ENCODE data around the gene TNFAIP8.
"Not testable (repeated sequence)": the region's sequence is repeated elsewhere in the genome, so short reads cannot be mapped to it uniquely, and the experiment has no call there.

The TNFAIP8 gene

GRCh38 chr5:119427060-119427459, 71.2 kb downstream of the TNFAIP8 start:
- no peak for DNase-seq (ENCODE audit: low spot score)

- DNase-seq (ENCODE audit: low spot score) = not testable (repeated sequence)
Measured at GRCh38 chr5:119427596-119427995, 71.8 kb downstream of the TNFAIP8 start.

- DNase-seq (ENCODE audit: low spot score) = not testable (repeated sequence)
Measured at GRCh38 chr5:119428166-119428565, 72.3 kb downstream of the TNFAIP8 start.

GRCh38 chr5:119428574-119428973, 72.8 kb downstream of the TNFAIP8 start:
- not testable (repeated sequence) for DNase-seq (ENCODE audit: low spot score)

- DNase-seq (ENCODE audit: low spot score) = not testable (repeated sequence)
Measured at GRCh38 chr5:119432674-119433237, 76.9 kb downstream of the TNFAIP8 start.

GRCh38 chr5:119435436-119436132, 79.8 kb downstream of the TNFAIP8 start:
- peak; percentile 65 for DNase-seq (ENCODE audit: low spot score)

GRCh38 chr5:119437785-119438586, 82.2 kb downstream of the TNFAIP8 start:
- DNase-seq (ENCODE audit: low spot score) = not testable (repeated sequence)

GRCh38 chr5:119438587-119438917, 82.7 kb downstream of the TNFAIP8 start:
- not testable (repeated sequence) for DNase-seq (ENCODE audit: low spot score)

GRCh38 chr5:119439140-119439631, 83.4 kb downstream of the TNFAIP8 start:
- no peak for DNase-seq (ENCODE audit: low spot score)

GRCh38 chr5:119439632-119440031, 83.8 kb downstream of the TNFAIP8 start:
- DNase-seq (ENCODE audit: low spot score) = not testable (repeated sequence)

GRCh38 chr5:119444643-119445042, 88.8 kb downstream of the TNFAIP8 start:
- not testable (repeated sequence) for DNase-seq (ENCODE audit: low spot score)

GRCh38 chr5:119445544-119445943, 89.7 kb downstream of the TNFAIP8 start:
- peak; percentile 48 for DNase-seq (ENCODE audit: low spot score)

All from ecto neural progenitor cell (in vitro differentiated cells).